Measurements from ENCODE around the gene COL4A1. TPM values are rescaled to one million over a fixed set of nuclear protein-coding genes. Genes with fewer than 3 reads are reported as not detected.

COL4A1 gene
- total RNA-seq, 2 experiments from 2014 or later: 0.08 to 0.16 TPM

DNA sequence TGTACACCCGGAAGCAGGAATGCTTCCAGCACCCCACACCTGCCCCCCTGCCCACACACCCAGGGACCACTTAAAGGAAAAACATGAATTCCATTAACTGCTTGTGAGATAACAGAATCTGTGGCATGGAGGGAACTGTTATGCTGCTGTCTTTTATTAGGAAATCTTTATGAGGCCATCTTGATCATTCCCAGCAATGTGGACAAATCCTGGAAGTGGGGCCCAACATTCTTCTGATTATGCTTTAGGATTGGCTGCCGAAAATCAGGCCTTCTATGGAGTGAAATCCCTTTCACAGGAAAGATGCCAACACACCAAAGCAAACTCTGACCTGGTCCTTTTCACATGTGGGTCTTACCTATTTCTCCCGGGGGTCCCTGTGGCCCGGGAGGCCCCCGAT, 114.5 kb downstream of the COL4A1 start:
- no peak overlapping the region for H3K4me3 ChIP-seq (ENCODE audit: low read length)
- Mint-ChIP-seq H3K36me3 (ENCODE audit: low read depth) (no peaks in the 10 kb centered on the region), H3K4me3 (no peak overlapping the region)

GRCh38 chr13:110187641-110188161, 119.3 kb downstream of the COL4A1 start:
- H3K36me3 ChIP-seq (ENCODE audit: insufficient read depth, low read length): no peaks in the 10 kb centered on the region
- POLR2A ChIA-PET: no interaction called here
- peaks cover 0 to 6% of the 10 kb centered on the region in 2 experiments for H3K9me3 ChIP-seq (ENCODE audit: control insufficient read depth in 1 of 2, insufficient read depth in 1 of 2, low read length in 2 of 2)
- H3K27ac Mint-ChIP-seq: no peak overlapping the region
- no peaks in the 10 kb centered on the region for H3K9me3 Mint-ChIP-seq
- peaks cover 29% of the 10 kb centered on the region for H3K27me3 Mint-ChIP-seq
- no peak overlapping the region for H3K4me3 ChIP-seq (ENCODE audit: low read length)
- ATAC-seq (ENCODE audit: poor library complexity) (no peak), DNase-seq (no peak)
- no peaks in the 10 kb centered on the region for H3K36me3 Mint-ChIP-seq (ENCODE audit: low read depth)
- no peaks in the 10 kb centered on the region for H3K27me3 ChIP-seq (ENCODE audit: control insufficient read depth in 1 of 2, insufficient read depth in 2 of 2, low read length in 2 of 2)
- CTCF ChIA-PET: no interaction called here
- TF ChIP-seq CTCF (IDR thresholded peaks at IDR 0.05): no peak
- intact Hi-C loops (cut with DNase I, micrococcal nuclease): no loop called here
- H3K4me3 Mint-ChIP-seq: no peak overlapping the region
- H3K4me1 ChIP-seq (ENCODE audit: insufficient read depth, low read length): no peaks in the 10 kb centered on the region
- no peak overlapping the region for H3K27ac ChIP-seq (ENCODE audit: low read depth in 1 of 2, low read length in 2 of 2)
- H3K4me1 Mint-ChIP-seq (ENCODE audit: low read depth): no peaks in the 10 kb centered on the region

More for the DNA sequence above, 114.5 kb downstream of the COL4A1 start:
- Mint-ChIP-seq H3K27ac (no peak overlapping the region), H3K27me3 (peaks cover 38% of the 10 kb centered on the region), H3K9me3 (no peaks in the 10 kb centered on the region), H3K4me1 (ENCODE audit: low read depth) (no peaks in the 10 kb centered on the region)
- Histone ChIP-seq H3K27me3 (ENCODE audit: control insufficient read depth in 1 of 2, insufficient read depth in 2 of 2, low read length in 2 of 2) (peaks cover 0 to 3% of the 10 kb centered on the region in 2 experiments), H3K36me3 (ENCODE audit: insufficient read depth, low read length) (no peaks in the 10 kb centered on the region), H3K27ac (ENCODE audit: low read depth in 1 of 2, low read length in 2 of 2) (no peak overlapping the region), H3K4me1 (ENCODE audit: insufficient read depth, low read length) (no peaks in the 10 kb centered on the region), H3K9me3 (ENCODE audit: control insufficient read depth in 1 of 2, insufficient read depth in 1 of 2, low read length in 2 of 2) (peaks cover 0 to 3% of the 10 kb centered on the region in 2 experiments)
- ChIA-PET POLR2A (no interaction called here), CTCF (no interaction called here)
- TF ChIP-seq CTCF (IDR thresholded peaks at IDR 0.05): no peak
- no peak for DNase-seq
- intact Hi-C loops (cut with DNase I, micrococcal nuclease): no loop called here
- ATAC-seq (ENCODE audit: poor library complexity): no peak

DNA sequence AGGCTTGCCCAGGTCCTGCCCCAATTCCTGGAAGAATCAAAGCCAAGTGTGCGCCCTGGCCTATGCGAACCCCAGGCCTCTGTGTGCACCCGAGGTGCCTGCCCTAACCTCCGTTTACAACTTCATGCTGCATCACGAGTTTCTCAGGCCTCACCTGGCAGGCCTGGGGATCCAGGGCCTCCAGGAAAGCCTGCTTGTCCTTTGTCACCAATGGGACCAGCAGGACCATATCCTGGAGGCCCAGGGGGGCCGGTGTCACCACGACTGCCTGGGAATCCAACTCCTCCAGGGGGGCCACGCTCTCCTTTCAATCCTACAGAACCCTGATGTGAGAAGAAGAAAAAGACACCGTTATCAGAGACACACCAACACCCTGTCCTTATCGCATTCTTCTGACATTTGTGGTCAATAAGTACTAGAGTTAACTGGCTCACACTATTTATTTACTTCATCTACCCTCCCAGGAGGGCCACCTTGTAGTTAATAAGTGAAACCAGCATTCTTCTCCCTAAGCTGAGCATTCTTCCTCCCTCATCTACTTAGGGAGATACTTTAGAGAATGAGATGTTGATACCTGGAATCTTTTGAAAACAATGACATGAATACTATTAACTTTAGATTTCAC, 120.6 kb downstream of the COL4A1 start:
- Histone ChIP-seq H3K4me1 (ENCODE audit: insufficient read depth, low read length) (no peaks in the 10 kb centered on the region), H3K27me3 (ENCODE audit: control insufficient read depth in 1 of 2, insufficient read depth in 2 of 2, low read length in 2 of 2) (no peaks in the 10 kb centered on the region), H3K36me3 (ENCODE audit: insufficient read depth, low read length) (no peaks in the 10 kb centered on the region), H3K4me3 (ENCODE audit: low read length) (no peak overlapping the region), H3K27ac (ENCODE audit: low read depth in 1 of 2, low read length in 2 of 2) (no peak overlapping the region), H3K9me3 (ENCODE audit: control insufficient read depth in 1 of 2, insufficient read depth in 1 of 2, low read length in 2 of 2) (peaks cover 0 to 6% of the 10 kb centered on the region in 2 experiments)
- ChIA-PET CTCF (no interaction called here), POLR2A (no interaction called here)
- intact Hi-C loops (cut with DNase I, micrococcal nuclease): no loop called here
- no peak for TF ChIP-seq CTCF (IDR thresholded peaks at IDR 0.05)
- peaks cover 18% of the 10 kb centered on the region for H3K27me3 Mint-ChIP-seq
- no peak overlapping the region for H3K27ac Mint-ChIP-seq
- H3K36me3 Mint-ChIP-seq (ENCODE audit: low read depth): no peaks in the 10 kb centered on the region
- H3K4me1 Mint-ChIP-seq (ENCODE audit: low read depth): no peaks in the 10 kb centered on the region
- H3K9me3 Mint-ChIP-seq: no peaks in the 10 kb centered on the region
- no peak for DNase-seq
- no peak for ATAC-seq (ENCODE audit: poor library complexity)
- no peak overlapping the region for H3K4me3 Mint-ChIP-seq

All from CD4-positive, alpha-beta T cell (primary cell).